ENCODE results near the gene DUSP28. TPM values are rescaled to one million over a fixed set of nuclear protein-coding genes. Genes with fewer than 3 reads are reported as not detected.

DUSP28 gene
- total RNA-seq, 1 experiment from 2014 or later, result 2.2 TPM

- no peaks in the 10 kb centered on the region for H3K27me3 Mint-ChIP-seq (ENCODE audit: insufficient read depth, unreplicated experiment)
- CTCF ChIA-PET, result no interaction called here
Observed at GRCh38 chr2:240594511-240595380, 34.6 kb downstream of the DUSP28 start.

GRCh38 chr2:240595381-240596079 is 35.4 kb downstream of the DUSP28 start:
- no peaks in the 10 kb centered on the region for H3K36me3 Mint-ChIP-seq (ENCODE audit: insufficient read depth, unreplicated experiment)
- Histone ChIP-seq H3K27me3 (replicated peaks; ENCODE audit: control insufficient read depth, insufficient read depth, low read length) (no peaks in the 10 kb centered on the region), H3K9me3 (no peaks in the 10 kb centered on the region), H3K4me1 (no peaks in the 10 kb centered on the region), H3K4me3 (ENCODE audit: low read depth, low read length) (no peak overlapping the region), H3K36me3 (ENCODE audit: control insufficient read depth, insufficient read depth, low read length) (no peaks in the 10 kb centered on the region; the same call in 1 of the 2 replicates)
- H3K9me3 Mint-ChIP-seq (ENCODE audit: unreplicated experiment), result no peaks in the 10 kb centered on the region
- CTCF ChIA-PET, result no interaction called here
- H3K27ac Mint-ChIP-seq (ENCODE audit: unreplicated experiment), result no peak overlapping the region
- no peaks in the 10 kb centered on the region for H3K27me3 Mint-ChIP-seq (ENCODE audit: insufficient read depth, unreplicated experiment)
- TF ChIP-seq, protein P1, sequence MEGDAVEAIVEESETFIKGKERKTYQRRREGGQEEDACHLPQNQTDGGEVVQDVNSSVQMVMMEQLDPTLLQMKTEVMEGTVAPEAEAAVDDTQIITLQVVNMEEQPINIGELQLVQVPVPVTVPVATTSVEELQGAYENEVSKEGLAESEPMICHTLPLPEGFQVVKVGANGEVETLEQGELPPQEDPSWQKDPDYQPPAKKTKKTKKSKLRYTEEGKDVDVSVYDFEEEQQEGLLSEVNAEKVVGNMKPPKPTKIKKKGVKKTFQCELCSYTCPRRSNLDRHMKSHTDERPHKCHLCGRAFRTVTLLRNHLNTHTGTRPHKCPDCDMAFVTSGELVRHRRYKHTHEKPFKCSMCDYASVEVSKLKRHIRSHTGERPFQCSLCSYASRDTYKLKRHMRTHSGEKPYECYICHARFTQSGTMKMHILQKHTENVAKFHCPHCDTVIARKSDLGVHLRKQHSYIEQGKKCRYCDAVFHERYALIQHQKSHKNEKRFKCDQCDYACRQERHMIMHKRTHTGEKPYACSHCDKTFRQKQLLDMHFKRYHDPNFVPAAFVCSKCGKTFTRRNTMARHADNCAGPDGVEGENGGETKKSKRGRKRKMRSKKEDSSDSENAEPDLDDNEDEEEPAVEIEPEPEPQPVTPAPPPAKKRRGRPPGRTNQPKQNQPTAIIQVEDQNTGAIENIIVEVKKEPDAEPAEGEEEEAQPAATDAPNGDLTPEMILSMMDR (IDR thresholded peaks at IDR 0.05; ENCODE audit: insufficient read depth in 1 of 2, low read depth in 1 of 2, low read length in 1 of 2, severe bottlenecking in 1 of 2, unreplicated experiment in 1 of 2), result no peak
- POLR2A ChIA-PET, result no interaction called here
- DNase-seq, result peak; percentile 32 to 33
- no TSS peak for BruUV-seq (replicated peaks)
- intact Hi-C loops (cut with micrococcal nuclease; ENCODE audit: unreplicated experiment), result no loop called here
- H3K4me1 Mint-ChIP-seq (ENCODE audit: low read depth, unreplicated experiment), result no peaks in the 10 kb centered on the region
- H3K4me3 Mint-ChIP-seq (ENCODE audit: unreplicated experiment), result no peak overlapping the region

More at GRCh38 chr2:240594511-240595380, 34.6 kb downstream of the DUSP28 start:
- no TSS peak for BruUV-seq (replicated peaks)
- POLR2A ChIA-PET, result no interaction called here
- Histone ChIP-seq H3K9me3 (no peaks in the 10 kb centered on the region), H3K4me1 (no peaks in the 10 kb centered on the region), H3K36me3 (ENCODE audit: control insufficient read depth, insufficient read depth, low read length) (no peaks in the 10 kb centered on the region), H3K27me3 (replicated peaks; ENCODE audit: control insufficient read depth, insufficient read depth, low read length) (no peaks in the 10 kb centered on the region), H3K4me3 (ENCODE audit: low read depth, low read length) (no peak overlapping the region)
- DNase-seq, result peak in 1 of 2 experiments; percentile 23
- H3K4me3 Mint-ChIP-seq (ENCODE audit: unreplicated experiment), result no peak overlapping the region
- no peaks in the 10 kb centered on the region for H3K4me1 Mint-ChIP-seq (ENCODE audit: low read depth, unreplicated experiment)
- no peak overlapping the region for H3K27ac Mint-ChIP-seq (ENCODE audit: unreplicated experiment)
- no peaks in the 10 kb centered on the region for H3K9me3 Mint-ChIP-seq (ENCODE audit: unreplicated experiment)
- intact Hi-C loops (cut with micrococcal nuclease; ENCODE audit: unreplicated experiment), result no loop called here
- H3K36me3 Mint-ChIP-seq (ENCODE audit: insufficient read depth, unreplicated experiment), result no peaks in the 10 kb centered on the region
- TF ChIP-seq, protein P1 (IDR thresholded peaks at IDR 0.05; ENCODE audit: insufficient read depth in 1 of 2, low read depth in 1 of 2, low read length in 1 of 2, severe bottlenecking in 1 of 2, unreplicated experiment in 1 of 2), result no peak

DNA sequence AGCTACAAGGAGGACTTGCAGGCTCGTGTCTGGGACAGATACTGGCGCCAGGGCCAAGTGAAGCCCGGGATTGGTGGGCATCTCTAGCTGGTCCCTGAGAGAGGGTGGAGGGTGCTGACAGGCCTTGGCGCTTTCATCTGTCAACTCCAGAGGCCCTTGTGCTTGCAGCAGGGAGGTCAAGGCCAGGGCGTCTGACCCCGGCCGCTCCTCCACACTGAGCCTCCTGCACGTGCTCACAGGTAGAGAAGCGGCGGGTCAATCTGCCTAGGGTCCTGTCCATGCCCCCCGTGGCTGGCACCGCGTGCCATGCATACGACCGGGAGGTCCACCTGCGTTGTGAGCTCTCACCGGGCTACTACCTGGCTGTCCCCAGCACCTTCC is 35.9 kb downstream of the DUSP28 start:
- DNase-seq, result peak in 1 of 2 experiments; percentile 14
- no peak overlapping the region for H3K4me3 Mint-ChIP-seq (ENCODE audit: unreplicated experiment)
- Histone ChIP-seq H3K27me3 (replicated peaks; ENCODE audit: control insufficient read depth, insufficient read depth, low read length) (no peaks in the 10 kb centered on the region), H3K9me3 (no peaks in the 10 kb centered on the region), H3K4me1 (no peaks in the 10 kb centered on the region), H3K36me3 (ENCODE audit: control insufficient read depth, insufficient read depth, low read length) (no peaks in the 10 kb centered on the region; the same call in 1 of the 2 replicates), H3K4me3 (ENCODE audit: low read depth, low read length) (no peak overlapping the region)
- H3K27ac Mint-ChIP-seq (ENCODE audit: unreplicated experiment), result no peak overlapping the region
- no peaks in the 10 kb centered on the region for H3K4me1 Mint-ChIP-seq (ENCODE audit: low read depth, unreplicated experiment)
- no peaks in the 10 kb centered on the region for H3K36me3 Mint-ChIP-seq (ENCODE audit: insufficient read depth, unreplicated experiment)
- H3K9me3 Mint-ChIP-seq (ENCODE audit: unreplicated experiment), result no peaks in the 10 kb centered on the region
- CTCF ChIA-PET, result interaction anchor here (1.0 kb wide), 1 partner anchor 9 kb away, joined by 3 read pairs; no protein-coding TSS in a partner anchor
- H3K27me3 Mint-ChIP-seq (ENCODE audit: insufficient read depth, unreplicated experiment), result no peaks in the 10 kb centered on the region
- intact Hi-C loops (cut with micrococcal nuclease; ENCODE audit: unreplicated experiment), result no loop called here
- BruUV-seq (replicated peaks), result no TSS peak
- POLR2A ChIA-PET, result no interaction called here
- TF ChIP-seq, protein P1 (IDR thresholded peaks at IDR 0.05; ENCODE audit: insufficient read depth in 1 of 2, low read depth in 1 of 2, low read length in 1 of 2, severe bottlenecking in 1 of 2, unreplicated experiment in 1 of 2), result no peak
